ENCODE results near the gene PTMS. TPM values are rescaled to one million over a fixed set of nuclear protein-coding genes. Genes with fewer than 3 reads are reported as not detected.

The PTMS gene
- total RNA-seq, 1 experiment from 2014 or later, result 422 TPM

DNA sequence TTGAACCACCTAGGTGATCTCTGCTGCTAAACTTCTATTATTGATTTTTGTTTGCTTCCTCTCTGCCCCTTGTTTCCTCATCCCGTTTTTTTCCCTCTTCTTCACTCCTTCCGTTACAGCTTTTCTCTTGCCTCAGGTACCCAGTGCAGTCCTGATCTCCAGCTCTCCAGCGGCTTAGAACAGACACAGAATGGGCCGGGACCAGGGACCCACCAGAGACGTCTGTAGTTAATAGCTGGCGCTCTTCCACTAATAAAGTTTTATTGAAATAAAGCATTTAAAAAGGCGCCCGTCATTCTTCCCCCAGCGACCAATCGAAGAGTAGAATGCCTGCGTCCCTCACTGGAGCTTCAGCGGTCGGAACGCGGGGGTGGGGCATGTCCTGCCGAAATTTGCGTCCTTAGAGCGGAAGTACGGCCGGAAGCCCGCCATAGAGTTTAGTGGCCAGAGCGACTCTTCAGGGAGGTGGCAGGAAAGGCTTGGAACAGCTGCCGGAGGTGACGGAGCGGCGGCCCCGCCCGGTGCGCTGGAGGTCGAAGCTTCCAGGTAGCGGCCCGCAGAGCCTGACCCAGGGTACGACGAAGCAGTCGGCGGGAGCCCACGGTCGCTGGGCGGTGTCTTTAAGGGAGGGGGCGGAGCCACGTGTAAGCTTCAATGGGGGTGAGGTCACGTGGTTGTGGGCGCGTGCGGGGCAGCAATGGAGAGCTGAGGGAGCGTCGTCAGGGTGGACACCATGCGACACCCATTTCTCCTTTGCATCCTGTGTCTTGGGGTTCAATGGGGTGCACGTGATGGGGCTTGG is 42.4 kb upstream of the PTMS start, which contains the start of gene COPS7A:
COPS7A (plus strand) TSS at position 440 of the 802 bp plus-strand sequence. CDS start 611 bp downstream, outside the sequence.
- H3K27ac ChIP-seq (ENCODE audit: insufficient read length, low read depth, low read length), result peak within 1 kb of the TSS; percentile 78
- peak; percentile 100 for DNase-seq
- H4K91ac ChIP-seq (ENCODE audit: insufficient read length, low read depth, low read length), result no peak within 1 kb of the TSS
- no peak within 1 kb of the TSS for H3K56ac ChIP-seq (ENCODE audit: insufficient read length, low read depth, low read length)
- H3T11ph ChIP-seq (ENCODE audit: low read length), result no peak within 1 kb of the TSS
- no peaks in the 10 kb centered on the region for H3K9me3 ChIP-seq (ENCODE audit: control insufficient read depth, low read depth, low read length)
- peak within 1 kb of the TSS; percentile 25 for H4K8ac ChIP-seq (replicated peaks; ENCODE audit: insufficient read length, low read depth, low read length)
- Mint-ChIP-seq H3K27me3 (ENCODE audit: low read depth) (peaks cover 6% of the 10 kb centered on the region), H3K36me3 (ENCODE audit: insufficient read depth in 1 of 3, low read depth in 3 of 3) (peaks cover 2 to 24% (median 11%) of the 10 kb centered on the region in 3 experiments; a peak in 6 of 7 replicates), H3K4me1 (peaks cover 8 to 19% of the 10 kb centered on the region in 2 experiments), H3K9me3 (no peaks in the 10 kb centered on the region), H3K4me3 (peak within 1 kb of the TSS; percentile 73 to 87), H3K27ac (peak within 1 kb of the TSS; percentile 94 to 98 (median 97))
- H3K79me2 ChIP-seq (ENCODE audit: insufficient read depth, low read length), result no peaks in the 10 kb centered on the region
- no peak within 1 kb of the TSS for H2BK20ac ChIP-seq (ENCODE audit: low read depth, low read length, poor library complexity, severe bottlenecking)
- H3K79me1 ChIP-seq (ENCODE audit: insufficient read depth, low read depth, low read length, poor library complexity, severe bottlenecking), result no peaks in the 10 kb centered on the region
- H3K4me2 ChIP-seq (ENCODE audit: insufficient read depth, insufficient read length, low read length), result peak within 1 kb of the TSS; percentile 97
- H2BK120ac ChIP-seq (ENCODE audit: low read depth, low read length, poor library complexity, severe bottlenecking), result no peak within 1 kb of the TSS
- peak within 1 kb of the TSS; percentile 74 for H3K18ac ChIP-seq (ENCODE audit: insufficient read length, low read depth, low read length)
- no peak within 1 kb of the TSS; the same call in 1 of the 2 replicates for H3K4ac ChIP-seq (ENCODE audit: low read depth, low read length)
- no peaks in the 10 kb centered on the region for H4K20me1 ChIP-seq (ENCODE audit: control insufficient read depth, insufficient read depth, insufficient read length)
- no peak within 1 kb of the TSS for H2BK5ac ChIP-seq (ENCODE audit: insufficient read length, low read length)
- peak within 1 kb of the TSS; percentile 91 for H2AFZ ChIP-seq (ENCODE audit: low read length)
- peak within 1 kb of the TSS; percentile 87 for H3K9ac ChIP-seq (ENCODE audit: extremely low read depth, insufficient read length, low read length)
- H4K5ac ChIP-seq (ENCODE audit: insufficient read length, low read depth, low read length), result peak within 1 kb of the TSS; percentile 79
- no peaks in the 10 kb centered on the region for H3K27me3 ChIP-seq (ENCODE audit: insufficient read depth, low read length)
- no CpG with 5 or more reads among the region's 49 CpGs for WGBS (ENCODE audit: extremely low coverage, insufficient read length, low lambda C conversion rate)
- H2AK5ac ChIP-seq (ENCODE audit: insufficient read length, low read length), result no peak within 1 kb of the TSS
- H3K14ac ChIP-seq (ENCODE audit: insufficient read depth, low read length), result peak within 1 kb of the TSS; percentile 85
- no peak within 1 kb of the TSS for H2BK12ac ChIP-seq (ENCODE audit: insufficient read length, low read depth, low read length)
- peaks cover 9% of the 10 kb centered on the region for H3K23me2 ChIP-seq (ENCODE audit: insufficient read length, low read depth, low read length, poor library complexity, severe bottlenecking)
- H3K4me1 ChIP-seq (ENCODE audit: insufficient read depth, low read length), result no peaks in the 10 kb centered on the region; the same call in 1 of the 2 replicates
- no peak within 1 kb of the TSS for H2BK15ac ChIP-seq (ENCODE audit: low read depth, low read length)
- H3K23ac ChIP-seq (ENCODE audit: insufficient read length, low read depth, low read length), result no peak within 1 kb of the TSS
- TF ChIP-seq, protein P1, sequence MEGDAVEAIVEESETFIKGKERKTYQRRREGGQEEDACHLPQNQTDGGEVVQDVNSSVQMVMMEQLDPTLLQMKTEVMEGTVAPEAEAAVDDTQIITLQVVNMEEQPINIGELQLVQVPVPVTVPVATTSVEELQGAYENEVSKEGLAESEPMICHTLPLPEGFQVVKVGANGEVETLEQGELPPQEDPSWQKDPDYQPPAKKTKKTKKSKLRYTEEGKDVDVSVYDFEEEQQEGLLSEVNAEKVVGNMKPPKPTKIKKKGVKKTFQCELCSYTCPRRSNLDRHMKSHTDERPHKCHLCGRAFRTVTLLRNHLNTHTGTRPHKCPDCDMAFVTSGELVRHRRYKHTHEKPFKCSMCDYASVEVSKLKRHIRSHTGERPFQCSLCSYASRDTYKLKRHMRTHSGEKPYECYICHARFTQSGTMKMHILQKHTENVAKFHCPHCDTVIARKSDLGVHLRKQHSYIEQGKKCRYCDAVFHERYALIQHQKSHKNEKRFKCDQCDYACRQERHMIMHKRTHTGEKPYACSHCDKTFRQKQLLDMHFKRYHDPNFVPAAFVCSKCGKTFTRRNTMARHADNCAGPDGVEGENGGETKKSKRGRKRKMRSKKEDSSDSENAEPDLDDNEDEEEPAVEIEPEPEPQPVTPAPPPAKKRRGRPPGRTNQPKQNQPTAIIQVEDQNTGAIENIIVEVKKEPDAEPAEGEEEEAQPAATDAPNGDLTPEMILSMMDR (conservative IDR thresholded peaks at IDR 0.05), result no peak
